Fibroblast of skin of left biceps (primary cell): ENCODE results near the gene MAP1LC3C.

Source experiments
- DNase-seq, 2 experiments: peaks; one replicate each; pipeline ENCODE4 v3.0.0-alpha.2; 2013; ENCODE audit warnings: low read depth in 2 of 2

The MAP1LC3C gene

DNA sequence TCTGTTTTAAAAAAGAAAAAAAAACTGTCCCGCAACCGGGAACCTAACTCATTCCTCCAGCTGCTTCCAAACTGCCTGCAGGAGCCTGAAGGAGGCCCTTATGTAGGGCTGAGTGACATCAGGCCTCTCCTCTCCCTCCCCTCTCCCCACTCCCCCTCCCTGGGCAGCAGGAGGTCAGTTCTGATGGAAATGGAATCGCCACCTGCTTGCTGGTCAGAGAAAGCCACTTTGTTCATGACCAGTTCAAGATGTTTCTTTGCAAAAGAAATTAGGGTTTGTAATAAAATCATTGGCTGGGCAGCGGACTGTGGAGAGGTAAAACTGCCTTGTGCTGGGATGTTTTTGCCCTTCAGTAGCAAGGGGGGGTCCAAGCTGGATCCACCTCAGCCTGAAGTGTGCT lies at the start of gene MAP1LC3C:
Gene MAP1LC3C (minus strand): TSS at position 73 of the 400 bp plus-strand sequence. CDS start 90 bp downstream, outside the sequence.
- no peak for DNase-seq

GRCh38 chr1:242043165-242043564 lies 44.3 kb upstream of the MAP1LC3C start:
- DNase-seq: no peak

GRCh38 chr1:242034392-242034791 lies 35.5 kb upstream of the MAP1LC3C start:
- DNase-seq: no peak

DNA sequence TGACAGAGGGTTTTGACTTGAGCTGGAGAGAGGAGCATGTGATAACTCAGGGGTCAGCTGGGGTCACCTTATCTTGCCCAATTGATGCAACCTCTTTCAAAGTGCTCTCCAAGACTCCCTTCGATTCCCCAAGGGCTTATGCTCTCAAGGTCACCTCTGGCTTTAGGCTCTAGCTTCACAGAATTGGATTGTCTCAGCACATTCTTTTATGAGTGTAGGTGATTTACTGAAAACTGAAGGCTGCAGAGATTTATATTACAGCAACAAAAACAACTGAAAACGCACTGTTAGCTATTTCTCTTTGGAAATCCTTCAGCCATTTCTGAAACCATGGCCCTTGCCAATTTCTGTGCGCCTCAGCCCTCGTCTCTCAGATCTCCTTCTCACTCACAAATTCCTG lies 34.5 kb upstream of the MAP1LC3C start:
- DNase-seq: no peak

DNA sequence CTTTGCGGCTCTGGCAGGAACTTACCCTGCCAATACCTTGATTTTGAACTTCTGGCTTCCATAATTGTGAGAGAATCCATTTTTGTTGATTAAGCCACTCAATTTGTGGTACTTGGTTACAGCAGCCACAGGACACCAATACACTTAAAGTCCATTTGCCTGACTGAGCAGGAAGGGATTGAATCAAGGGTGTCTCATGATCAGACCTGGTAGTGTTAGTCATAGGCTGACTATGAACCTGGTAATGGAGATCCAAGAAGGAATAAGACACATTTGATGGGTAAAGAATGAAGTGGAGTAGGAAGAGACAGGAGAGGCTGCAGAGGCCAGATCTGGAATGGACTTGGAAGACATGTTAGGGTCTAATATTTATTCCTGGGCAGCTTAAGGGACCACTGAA lies 31.2 kb upstream of the MAP1LC3C start:
- DNase-seq: no peak

- DNase-seq: no peak
Observed at GRCh38 chr1:242025681-242026080, 26.8 kb upstream of the MAP1LC3C start.

- no peak for DNase-seq
Observed at GRCh38 chr1:242023805-242024204, 24.9 kb upstream of the MAP1LC3C start.

GRCh38 chr1:242019018-242019417 lies 20.1 kb upstream of the MAP1LC3C start:
- DNase-seq: no peak

DNA sequence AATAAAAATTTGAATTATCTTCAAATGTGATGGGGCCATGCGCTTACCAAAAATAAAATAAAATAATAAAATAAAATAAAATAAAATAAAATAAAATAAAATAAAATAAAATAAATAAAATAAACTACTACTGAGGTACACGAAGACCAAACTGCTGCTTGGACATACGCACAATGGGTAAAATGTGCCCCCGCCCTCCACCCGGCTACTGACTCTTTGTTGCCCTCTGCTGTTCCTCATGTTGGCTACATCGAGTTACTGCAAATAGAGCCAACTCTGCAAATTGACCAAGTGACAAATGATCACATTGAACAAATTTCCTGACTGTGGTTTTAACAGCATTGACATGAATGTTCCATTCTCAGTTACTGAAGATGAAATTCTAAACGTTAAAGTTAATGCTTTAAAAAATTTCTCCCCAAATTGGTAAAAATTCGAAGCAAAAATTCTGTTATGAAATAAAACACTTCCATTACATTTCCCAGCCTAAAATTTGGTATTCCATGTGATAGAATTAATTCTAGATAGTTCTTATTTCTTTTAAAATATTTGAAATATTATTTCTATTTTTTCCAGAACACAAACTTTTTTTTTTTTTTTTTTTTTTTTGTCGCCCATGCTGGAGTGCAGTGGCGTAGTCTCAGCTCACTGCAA lies 18.8 kb upstream of the MAP1LC3C start:
- DNase-seq: no peak

DNA sequence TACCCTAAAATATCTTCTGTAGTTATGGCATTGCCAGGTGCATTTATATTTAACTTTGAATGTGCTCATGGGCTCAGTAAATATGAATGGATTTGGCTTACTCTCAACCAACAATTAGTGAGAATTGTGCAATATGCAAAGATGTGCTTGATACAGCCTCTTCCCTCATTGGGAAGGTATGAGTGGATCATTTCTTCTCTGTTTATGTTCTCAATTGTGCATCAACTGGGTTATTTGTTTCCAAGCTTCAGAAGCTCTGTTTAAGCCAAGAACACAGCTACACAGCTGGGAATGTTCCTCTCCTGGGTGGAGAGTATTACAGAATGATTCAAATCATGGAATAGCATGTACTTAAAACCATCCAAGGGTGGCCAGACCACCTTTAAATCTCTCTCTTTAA lies 17.6 kb upstream of the MAP1LC3C start:
- no peak for DNase-seq

DNA sequence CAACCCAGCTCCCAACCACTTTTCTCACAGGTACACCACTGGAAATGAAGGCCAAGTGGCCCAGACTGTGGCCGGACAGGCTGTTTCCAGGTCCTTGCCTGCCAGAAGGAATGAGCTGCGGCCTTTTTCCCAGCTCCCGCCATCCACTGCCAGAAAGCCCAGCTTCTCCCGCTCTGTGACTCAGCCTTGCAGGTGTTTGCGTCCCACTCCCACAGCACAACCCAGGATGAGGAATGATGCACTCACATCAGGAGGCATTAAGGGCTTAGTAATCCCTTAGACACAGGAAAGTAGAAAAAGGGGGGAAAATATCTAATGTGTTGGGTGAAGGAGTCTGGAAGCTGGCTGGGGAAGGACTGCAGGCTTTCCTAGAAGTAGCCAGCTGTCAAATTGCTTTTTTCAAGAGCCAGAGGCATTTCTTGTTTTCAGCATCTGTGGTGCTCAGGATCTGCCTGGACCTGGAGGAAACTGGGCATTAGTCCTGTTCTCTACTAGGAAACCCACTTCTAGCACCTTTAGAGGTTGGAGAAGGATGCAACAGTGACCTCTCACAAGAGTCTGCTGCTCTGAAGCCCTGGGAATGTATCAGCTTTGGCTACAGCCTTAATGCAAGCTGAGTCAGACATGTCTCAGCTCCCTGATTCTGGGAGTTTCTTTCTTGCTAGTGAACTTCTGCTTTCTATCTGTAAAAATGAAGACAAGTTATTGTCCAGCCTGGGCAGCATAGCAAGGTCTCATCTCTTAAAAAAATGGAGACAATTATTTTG lies 13.2 kb upstream of the MAP1LC3C start:
- DNase-seq: no peak

DNA sequence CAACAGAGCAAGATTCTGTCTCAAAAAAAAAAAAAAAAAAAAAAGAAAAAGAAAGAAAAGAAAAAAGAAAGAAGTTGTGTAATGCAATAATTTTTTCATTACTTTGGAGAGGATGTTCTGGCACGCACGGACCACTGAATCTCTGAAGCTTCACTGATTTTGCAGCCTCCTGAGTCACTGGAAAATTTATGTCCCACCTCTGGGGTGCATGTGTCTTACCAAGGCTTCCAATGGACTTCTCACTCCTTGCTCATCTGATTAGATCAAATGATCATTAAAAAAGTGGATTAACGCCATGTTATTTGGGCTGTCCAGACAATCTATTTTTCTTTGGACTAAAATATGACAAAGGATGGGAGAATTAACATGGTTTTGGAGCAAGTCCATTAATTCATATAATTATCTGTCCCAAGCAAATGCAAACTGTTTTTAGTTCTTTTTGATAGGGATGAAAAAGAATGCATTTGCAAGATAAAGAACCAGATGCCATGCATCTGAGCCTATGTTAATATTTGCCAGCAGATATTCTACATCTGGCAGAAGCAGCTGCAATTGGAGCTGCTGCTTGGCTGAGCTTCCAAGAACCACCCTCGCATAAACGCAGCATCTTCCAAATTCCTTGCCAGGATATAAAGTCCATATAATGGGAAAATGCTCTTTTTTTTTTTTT lies 10.1 kb upstream of the MAP1LC3C start:
- DNase-seq: no peak

DNA sequence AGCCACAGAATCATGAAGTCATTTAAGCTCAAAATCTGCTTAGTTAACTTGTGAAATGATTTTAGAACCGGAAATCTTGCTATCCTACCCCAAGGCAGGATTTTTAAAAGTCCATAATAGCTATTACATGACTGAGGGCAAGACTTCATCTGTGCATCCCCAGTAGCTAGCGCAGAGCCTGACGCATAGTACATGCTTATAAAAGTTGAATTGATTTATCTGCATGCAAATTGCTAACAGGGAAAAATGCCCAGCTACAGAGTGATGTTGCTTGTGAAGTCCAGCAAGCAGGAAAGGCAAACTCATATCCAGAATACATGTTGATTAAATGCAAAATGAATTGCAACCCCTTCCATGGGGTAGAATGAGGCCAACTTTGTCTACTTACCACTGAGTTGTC lies 8.1 kb upstream of the MAP1LC3C start:
- DNase-seq: no peak

DNA sequence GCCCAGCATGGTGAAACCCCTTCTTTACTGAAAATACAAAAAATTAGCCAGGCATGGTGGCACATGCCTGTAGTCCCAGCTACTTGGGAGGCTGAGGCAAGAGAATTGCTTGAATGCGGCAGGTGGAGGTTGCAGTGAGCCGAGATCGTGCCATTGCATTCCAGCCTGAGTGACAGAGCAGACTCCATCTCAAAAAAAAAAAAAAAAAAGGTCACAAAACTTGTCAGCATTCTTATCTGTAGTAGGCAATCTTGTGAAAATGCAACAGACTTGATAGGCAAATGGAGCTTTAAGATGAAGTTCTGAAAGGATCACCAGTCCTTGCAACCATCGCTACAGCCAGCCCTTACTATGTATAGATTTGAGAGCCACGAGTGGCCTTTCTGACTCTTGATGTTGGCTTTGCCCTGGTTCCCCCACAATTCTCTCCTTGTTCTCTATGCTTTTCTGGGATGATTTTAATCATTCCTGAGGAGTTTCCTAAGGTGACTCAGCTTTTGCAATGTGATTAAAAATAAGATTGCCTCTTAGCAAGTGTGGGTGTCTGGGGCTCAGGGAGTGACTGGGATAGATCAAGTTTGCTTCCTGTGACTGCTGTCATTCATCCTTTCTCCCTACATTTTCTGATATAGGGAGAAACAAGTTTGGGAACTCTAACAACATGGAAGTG lies 7.1 kb upstream of the MAP1LC3C start:
- no peak for DNase-seq

- no peak for DNase-seq
Observed at GRCh38 chr1:242004751-242005495, 6.0 kb upstream of the MAP1LC3C start.

GRCh38 chr1:242002510-242002909 lies 3.6 kb upstream of the MAP1LC3C start:
- DNase-seq: no peak

GRCh38 chr1:242002072-242002471 lies 3.2 kb upstream of the MAP1LC3C start:
- no peak for DNase-seq

DNA sequence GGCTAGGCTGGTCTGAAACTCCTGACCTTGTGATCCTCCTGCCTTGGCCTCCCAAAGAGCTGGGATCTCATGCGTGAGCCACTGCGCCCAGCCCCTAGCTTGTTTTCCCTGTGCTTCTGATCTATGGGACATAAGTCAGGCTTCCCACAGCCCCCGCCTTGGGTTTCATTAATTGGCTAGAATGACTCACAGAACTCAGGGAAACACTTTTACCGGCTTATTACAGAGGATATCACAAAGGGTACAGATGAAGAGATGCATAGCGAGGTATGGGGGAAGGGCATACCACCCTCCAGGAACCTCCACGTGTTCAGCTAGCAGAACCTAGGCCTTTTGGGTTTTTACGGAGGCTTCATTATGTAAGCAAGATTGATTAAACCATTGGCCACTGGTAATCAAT lies 1.5 kb upstream of the MAP1LC3C start:
- no peak for DNase-seq

DNA sequence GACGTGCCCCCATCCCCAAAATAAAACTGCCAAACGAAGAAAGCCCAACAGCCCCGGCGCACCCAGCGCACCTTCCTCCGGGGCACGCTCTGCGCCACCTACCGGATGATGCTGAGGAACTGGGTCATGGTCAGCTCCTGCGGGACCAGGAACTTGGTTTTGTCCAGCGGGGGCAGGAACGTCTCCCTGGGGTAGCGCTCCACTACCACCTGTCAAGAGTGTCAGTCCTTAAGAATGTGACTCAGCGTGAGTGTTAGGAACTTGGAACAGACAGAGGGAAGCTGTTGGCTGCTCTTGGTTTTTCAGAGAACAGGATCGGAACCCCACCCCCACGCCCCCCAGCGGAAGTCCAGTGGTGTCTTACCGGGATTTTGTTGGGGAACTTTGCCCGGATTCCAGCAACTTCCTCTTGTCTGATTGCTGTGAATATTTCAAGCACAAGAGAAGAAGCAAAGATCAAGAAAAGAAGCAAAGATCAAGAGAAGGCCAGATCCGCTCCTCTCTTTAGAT lies 431 bp downstream of the MAP1LC3C start:
- DNase-seq: peak; percentile 53 to 56

- no peak for DNase-seq
Observed at GRCh38 chr1:241997401-241997998, 1.4 kb downstream of the MAP1LC3C start.

GRCh38 chr1:241994171-241994570 lies 4.7 kb downstream of the MAP1LC3C start:
- DNase-seq: no peak
